Iris pigment epithelial cell (primary cell): ENCODE measurements around the gene TMOD3.

Experiments used
- DNase-seq: peaks from one replicate; pipeline ENCODE4 v3.0.0-alpha.2; 2011; ENCODE audit warnings: low read depth

The TMOD3 gene

GRCh38 chr15:51828621-51829375, 655 bp upstream of the TMOD3 start:
- peak; percentile 14 for DNase-seq

GRCh38 chr15:51830276-51830806, 888 bp downstream of the TMOD3 start:
- DNase-seq: peak; percentile 34

GRCh38 chr15:51833772-51834171, 4.3 kb downstream of the TMOD3 start:
- DNase-seq: peak; percentile 26

GRCh38 chr15:51837792-51838251, 8.4 kb downstream of the TMOD3 start:
- DNase-seq: peak; percentile 69

GRCh38 chr15:51838270-51838669, 8.8 kb downstream of the TMOD3 start:
- DNase-seq: no peak

- no peak for DNase-seq
Measured at GRCh38 chr15:51840692-51841091, 11.2 kb downstream of the TMOD3 start.

- DNase-seq: no peak
Measured at GRCh38 chr15:51841406-51842040, 12.1 kb downstream of the TMOD3 start.

- no peak for DNase-seq
Measured at GRCh38 chr15:51842265-51842664, 12.8 kb downstream of the TMOD3 start.

GRCh38 chr15:51842852-51843737, 13.6 kb downstream of the TMOD3 start:
- peak; percentile 78 for DNase-seq

- peak; percentile 28 for DNase-seq
Measured at GRCh38 chr15:51844747-51845426, 15.4 kb downstream of the TMOD3 start.

GRCh38 chr15:51846066-51846462, 16.6 kb downstream of the TMOD3 start:
- DNase-seq: no peak

GRCh38 chr15:51846463-51847230, 17.2 kb downstream of the TMOD3 start:
- DNase-seq: peak; percentile 88

GRCh38 chr15:51848811-51849210, 19.4 kb downstream of the TMOD3 start:
- no peak for DNase-seq

GRCh38 chr15:51849860-51850259, 20.4 kb downstream of the TMOD3 start:
- no peak for DNase-seq

GRCh38 chr15:51853998-51854397, 24.5 kb downstream of the TMOD3 start:
- peak; percentile 56 for DNase-seq

- no peak for DNase-seq
Measured at GRCh38 chr15:51855612-51856011, 26.2 kb downstream of the TMOD3 start.

- peak; percentile 6 for DNase-seq
Measured at GRCh38 chr15:51856714-51857380, 27.4 kb downstream of the TMOD3 start.

GRCh38 chr15:51861557-51862359, 32.3 kb downstream of the TMOD3 start:
- DNase-seq: no peak

GRCh38 chr15:51863131-51863530, 33.7 kb downstream of the TMOD3 start:
- no peak for DNase-seq
